ENCODE data around the gene HIC1.

The HIC1 gene

GRCh38 chr17:2111691-2112090 is 56.8 kb downstream of the HIC1 start:
- no peak overlapping the region for H3K27ac ChIP-seq
- DNase-seq = no peak

More at GRCh38 chr17:2111691-2112090, 56.8 kb downstream of the HIC1 start:
- Histone ChIP-seq H3K27me3 (no peaks in the 10 kb centered on the region), H3K4me1 (peaks cover 0 to 20% (median 14%) of the 10 kb centered on the region in 4 donors), H3K4me3 (no peak overlapping the region), H3K36me3 (no peaks in the 10 kb centered on the region), H3K9me3 (no peaks in the 10 kb centered on the region)
- no peak for TF ChIP-seq CTCF (IDR thresholded peaks at IDR 0.05)
- intact Hi-C loops (cut with DNase I; ENCODE audit: low total_unique reads) = no loop called here
